K562 treated with DMSO at 1 percent for 48 hours (cell line): Measurements from ENCODE around the gene C12orf54. TPM values are rescaled to one million over a fixed set of nuclear protein-coding genes. Genes with fewer than 3 reads are reported as not detected.

Source experiments
- total RNA-seq: library from RNA; unstranded; fragments of 300-600 nt; gene quantifications from 2 replicates; pipeline ENCODE4 v1.2.3, GENCODE V29; 2022; ENCODE audit warnings: low replicate concordance; ENCODE audit errors: extremely low read depth

The C12orf54 gene
- total RNA-seq: not detected in 2 replicates

GRCh38 chr12:48482198-48482597 lies at the start of gene C12orf54:
TSS of gene C12orf54 (plus strand) at chr12:48482498. CDS start at chr12:48483297, 799 bp downstream.

DNA sequence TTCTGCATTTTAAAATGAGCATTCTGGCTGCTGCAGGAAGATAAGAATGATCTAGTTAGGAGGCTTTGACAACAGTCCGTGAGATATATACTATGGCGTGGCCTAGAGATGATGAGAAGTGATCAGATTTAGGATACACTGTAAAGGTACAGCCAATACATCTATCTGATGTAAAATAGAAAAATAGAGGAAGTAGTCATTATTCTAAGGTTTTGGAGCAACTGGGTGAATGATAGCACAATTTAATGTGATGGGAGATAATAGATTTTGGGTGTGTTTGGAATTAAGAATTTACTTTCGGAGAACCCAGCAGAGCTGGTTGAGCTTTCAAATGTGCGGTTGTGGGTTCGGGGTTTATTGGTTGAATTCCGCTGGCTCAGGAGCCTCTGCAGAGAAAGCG lies 10.0 kb upstream of the C12orf54 start, which contains the start of gene ANP32D:
Gene ANP32D, plus strand, starts transcription at position 301 of the 400 bp plus-strand sequence. CDS start 106 bp downstream, outside the sequence.

DNA sequence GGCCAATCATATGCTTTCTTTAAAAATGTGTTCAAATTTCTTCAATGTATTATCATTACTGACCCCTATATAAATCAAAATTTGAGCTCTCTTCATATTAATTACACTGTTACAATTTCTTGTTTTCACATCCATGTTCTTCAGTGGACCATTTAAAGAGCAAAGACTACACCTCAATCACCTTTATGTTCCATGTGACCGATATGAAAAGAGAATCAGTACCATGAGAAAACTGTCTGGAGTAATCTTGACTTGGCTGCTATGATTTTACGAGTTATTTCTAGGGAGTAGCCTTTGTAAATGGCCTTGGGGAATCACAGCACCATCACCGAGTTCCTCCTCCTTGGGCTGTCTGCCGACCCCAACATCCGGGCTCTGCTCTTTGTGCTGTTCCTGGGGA lies 43.0 kb downstream of the C12orf54 start, which contains the start of gene OR8S1:
Gene OR8S1, plus strand, starts transcription at position 301 of the 400 bp plus-strand sequence. Its CDS starts 0 bp downstream, at position 301.

Other genes with a start within 250 kb of the C12orf54 start
- gene ZNF641, start 131.6 kb upstream of the C12orf54 start, total RNA-seq: not detected in 2 replicates
- not detected in 2 replicates for gene ANP32D, start 9.9 kb upstream of the C12orf54 start, total RNA-seq
- gene OR8S1, start 43.1 kb downstream of the C12orf54 start, total RNA-seq: not detected in 2 replicates
- not detected in 2 replicates for gene LALBA, start 87.5 kb downstream of the C12orf54 start, total RNA-seq
- gene KANSL2, start 199.7 kb downstream of the C12orf54 start, total RNA-seq: not detected in 2 replicates
- gene CCNT1, start 234.2 kb downstream of the C12orf54 start, total RNA-seq: not detected in 2 replicates